ENCODE results near the gene DEAF1.

GRCh38 chr11:724778-725386, 29.9 kb upstream of the DEAF1 start:
- TF ChIP-seq, protein P1, sequence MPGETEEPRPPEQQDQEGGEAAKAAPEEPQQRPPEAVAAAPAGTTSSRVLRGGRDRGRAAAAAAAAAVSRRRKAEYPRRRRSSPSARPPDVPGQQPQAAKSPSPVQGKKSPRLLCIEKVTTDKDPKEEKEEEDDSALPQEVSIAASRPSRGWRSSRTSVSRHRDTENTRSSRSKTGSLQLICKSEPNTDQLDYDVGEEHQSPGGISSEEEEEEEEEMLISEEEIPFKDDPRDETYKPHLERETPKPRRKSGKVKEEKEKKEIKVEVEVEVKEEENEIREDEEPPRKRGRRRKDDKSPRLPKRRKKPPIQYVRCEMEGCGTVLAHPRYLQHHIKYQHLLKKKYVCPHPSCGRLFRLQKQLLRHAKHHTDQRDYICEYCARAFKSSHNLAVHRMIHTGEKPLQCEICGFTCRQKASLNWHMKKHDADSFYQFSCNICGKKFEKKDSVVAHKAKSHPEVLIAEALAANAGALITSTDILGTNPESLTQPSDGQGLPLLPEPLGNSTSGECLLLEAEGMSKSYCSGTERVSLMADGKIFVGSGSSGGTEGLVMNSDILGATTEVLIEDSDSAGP (CRISPR knock-in tag; IDR thresholded peaks at IDR 0.05; ENCODE audit: borderline replicate concordance), result no peak
- TF ChIP-seq, protein P2, sequence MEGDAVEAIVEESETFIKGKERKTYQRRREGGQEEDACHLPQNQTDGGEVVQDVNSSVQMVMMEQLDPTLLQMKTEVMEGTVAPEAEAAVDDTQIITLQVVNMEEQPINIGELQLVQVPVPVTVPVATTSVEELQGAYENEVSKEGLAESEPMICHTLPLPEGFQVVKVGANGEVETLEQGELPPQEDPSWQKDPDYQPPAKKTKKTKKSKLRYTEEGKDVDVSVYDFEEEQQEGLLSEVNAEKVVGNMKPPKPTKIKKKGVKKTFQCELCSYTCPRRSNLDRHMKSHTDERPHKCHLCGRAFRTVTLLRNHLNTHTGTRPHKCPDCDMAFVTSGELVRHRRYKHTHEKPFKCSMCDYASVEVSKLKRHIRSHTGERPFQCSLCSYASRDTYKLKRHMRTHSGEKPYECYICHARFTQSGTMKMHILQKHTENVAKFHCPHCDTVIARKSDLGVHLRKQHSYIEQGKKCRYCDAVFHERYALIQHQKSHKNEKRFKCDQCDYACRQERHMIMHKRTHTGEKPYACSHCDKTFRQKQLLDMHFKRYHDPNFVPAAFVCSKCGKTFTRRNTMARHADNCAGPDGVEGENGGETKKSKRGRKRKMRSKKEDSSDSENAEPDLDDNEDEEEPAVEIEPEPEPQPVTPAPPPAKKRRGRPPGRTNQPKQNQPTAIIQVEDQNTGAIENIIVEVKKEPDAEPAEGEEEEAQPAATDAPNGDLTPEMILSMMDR (CRISPR knock-in tag; IDR thresholded peaks at IDR 0.05), result no peak
- TF ChIP-seq TBP (CRISPR knock-in tag; IDR thresholded peaks at IDR 0.05) (no peak), FOXJ3 (CRISPR knock-in tag; IDR thresholded peaks at IDR 0.05; ENCODE audit: borderline replicate concordance) (no peak), ZNF138 (CRISPR knock-in tag; IDR thresholded peaks at IDR 0.05; ENCODE audit: low read depth) (no peak), RBAK (CRISPR knock-in tag; IDR thresholded peaks at IDR 0.05) (no peak), NCOR1 (IDR thresholded peaks at IDR 0.05; ENCODE audit: borderline replicate concordance, low read length) (no peak), ZNF350 (CRISPR knock-in tag; IDR thresholded peaks at IDR 0.05; ENCODE audit: borderline replicate concordance, low read depth) (no peak), MEIS1 (CRISPR knock-in tag; IDR thresholded peaks at IDR 0.05; ENCODE audit: borderline replicate concordance) (no peak), CEBPB (IDR thresholded peaks at IDR 0.05; ENCODE audit: borderline replicate concordance, low read depth, low read length) (no peak)
